ENCODE measurements around the gene KDM6A.
"Not testable (repeated sequence)": the region's sequence is repeated elsewhere in the genome, so short reads cannot be mapped to it uniquely, and the experiment has no call there.

The KDM6A gene

GRCh38 chrX:44931441-44931973, 58.5 kb downstream of the KDM6A start:
- no peak for DNase-seq

GRCh38 chrX:44935172-44935571, 62.2 kb downstream of the KDM6A start:
- DNase-seq = no peak

DNA sequence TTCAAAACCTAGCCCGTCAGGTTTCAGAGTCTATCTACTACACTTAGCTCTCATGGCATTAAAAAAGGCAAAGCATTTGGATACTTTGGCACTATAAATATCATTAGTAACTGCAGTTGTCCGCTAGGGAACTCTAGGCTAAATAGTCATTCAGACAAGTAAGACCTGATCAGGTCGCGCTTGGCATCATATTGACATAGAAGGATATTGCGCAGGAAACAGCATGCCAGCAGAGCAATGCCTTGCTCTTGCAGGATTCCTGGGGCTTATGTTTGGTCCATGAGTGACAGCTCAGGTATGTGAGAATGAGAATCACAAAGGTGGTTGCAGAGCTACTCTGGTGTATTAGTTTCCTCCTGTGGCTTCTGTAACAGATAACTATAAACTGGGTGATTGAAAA, 62.7 kb downstream of the KDM6A start:
- DNase-seq = no peak

- DNase-seq = no peak
Measured at GRCh38 chrX:44937606-44938005, 64.6 kb downstream of the KDM6A start.

DNA sequence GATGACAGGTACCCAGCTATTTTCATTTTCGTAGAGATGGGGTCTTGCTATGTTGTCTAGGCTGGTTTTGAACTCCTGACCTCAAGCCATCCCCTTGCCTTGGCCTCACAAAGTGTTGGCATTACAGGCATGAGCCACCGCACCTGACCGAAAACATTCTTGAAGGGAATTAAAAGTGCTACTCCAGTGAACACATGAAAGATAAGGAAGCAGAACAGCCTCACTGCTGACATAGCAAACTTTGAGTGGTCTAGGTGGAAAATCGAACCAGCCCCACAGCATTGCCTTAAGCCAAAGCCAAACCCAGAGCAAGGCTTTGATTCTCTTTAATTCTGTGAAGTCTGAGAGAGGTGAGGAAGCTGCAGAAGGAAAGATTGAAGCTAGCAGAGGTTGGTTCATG, 65.1 kb downstream of the KDM6A start:
- DNase-seq = no peak

- DNase-seq = not testable (repeated sequence)
Measured at GRCh38 chrX:44940541-44940940, 67.6 kb downstream of the KDM6A start.

DNA sequence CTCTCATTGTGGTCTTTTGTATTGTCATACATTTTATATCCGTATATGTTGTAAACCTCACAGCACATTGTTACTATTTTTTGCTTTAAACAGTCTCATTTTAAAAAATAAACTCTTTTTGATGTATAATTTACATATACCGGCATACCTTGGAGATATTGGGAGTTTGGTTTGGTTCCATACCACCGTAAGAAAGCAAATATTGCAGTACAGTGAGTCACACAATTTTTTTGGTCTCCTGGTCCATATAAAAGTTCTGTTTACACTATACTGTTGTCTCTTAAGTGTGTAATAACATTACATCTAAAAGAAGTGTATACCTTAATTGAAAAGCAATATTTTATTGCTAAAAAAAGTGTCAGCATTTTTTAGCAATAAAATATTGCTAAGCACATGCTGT, 70.0 kb downstream of the KDM6A start:
- no peak for DNase-seq

- DNase-seq = no peak
Measured at GRCh38 chrX:44944894-44945293, 71.9 kb downstream of the KDM6A start.

GRCh38 chrX:44945736-44946135, 72.7 kb downstream of the KDM6A start:
- no peak for DNase-seq

DNA sequence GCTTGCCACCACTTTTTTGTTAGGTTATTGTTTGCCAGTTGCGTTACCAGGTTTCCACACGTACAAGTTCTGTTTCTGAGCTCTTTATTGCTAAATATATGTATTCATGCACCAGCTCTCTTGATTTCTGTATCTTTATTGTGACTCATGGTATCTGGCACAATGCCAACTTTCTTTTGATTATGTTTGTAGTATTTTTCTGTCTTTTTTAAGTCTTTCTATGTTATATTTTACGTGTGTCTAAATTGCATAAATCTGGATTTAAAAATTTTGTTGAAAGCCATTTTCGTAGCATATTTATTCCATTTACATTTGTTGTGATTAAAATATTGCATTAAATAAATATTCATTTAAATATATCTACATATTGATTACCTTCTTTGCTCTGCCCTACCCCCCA, 73.8 kb downstream of the KDM6A start:
- no peak for DNase-seq

DNA sequence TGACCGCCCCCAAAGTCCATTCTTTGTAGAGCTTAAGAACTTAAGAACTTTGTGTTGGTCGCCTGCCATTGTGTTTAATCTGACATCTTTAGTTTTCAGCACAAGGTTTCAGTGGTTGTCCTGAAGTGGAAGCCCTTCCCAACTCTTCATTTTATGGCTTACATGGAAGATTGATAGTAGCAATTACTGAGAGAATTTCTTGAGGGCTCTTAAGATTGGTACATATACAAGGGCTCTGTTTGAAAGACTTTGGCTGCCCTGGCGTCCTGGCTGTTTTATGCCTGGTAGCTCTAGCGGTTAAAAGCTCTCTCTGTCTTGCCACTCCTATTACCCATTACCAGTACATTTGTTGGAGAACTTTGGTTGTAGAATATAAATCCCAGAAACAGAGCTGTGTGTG, 75.0 kb downstream of the KDM6A start:
- DNase-seq = no peak

DNA sequence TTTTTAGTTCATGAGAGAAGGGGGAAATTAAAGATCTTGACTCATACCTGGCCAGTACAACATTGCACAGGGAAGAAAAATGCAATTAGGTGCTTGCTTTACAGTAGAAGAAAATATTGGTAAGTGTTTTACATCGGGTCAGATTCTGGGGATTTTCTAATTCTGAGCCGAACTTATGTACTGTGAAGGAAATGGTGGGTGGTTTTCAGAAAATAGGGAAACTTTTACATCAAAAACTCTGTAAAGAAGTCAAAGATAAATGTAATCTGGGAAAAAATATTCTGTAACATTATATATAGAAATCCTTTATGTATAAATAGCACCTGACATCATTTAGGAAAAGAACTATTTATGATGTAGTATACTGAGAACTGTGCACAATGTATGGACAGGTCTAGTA, 75.4 kb downstream of the KDM6A start:
- DNase-seq = no peak

DNA sequence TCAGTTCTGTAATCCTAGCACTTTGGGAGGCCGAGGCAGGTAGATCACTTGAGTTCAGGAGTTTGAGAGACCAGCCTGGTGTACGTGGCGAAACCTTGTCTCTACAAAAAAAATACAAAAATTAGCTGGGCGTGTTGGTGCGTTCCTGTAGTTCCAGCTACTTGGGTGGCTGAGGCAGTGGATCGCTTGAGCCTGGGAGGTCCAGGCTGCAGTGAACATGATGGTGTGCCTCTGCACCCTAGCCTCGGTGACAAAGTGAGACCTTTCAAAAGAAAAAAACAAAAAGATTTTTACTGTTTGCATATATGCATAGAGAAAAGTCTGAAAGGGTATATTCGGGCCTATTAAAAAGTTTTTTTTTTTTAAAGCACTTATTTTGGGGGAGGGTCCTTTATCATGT, 76.1 kb downstream of the KDM6A start:
- no peak for DNase-seq

GRCh38 chrX:44950471-44951366, 77.7 kb downstream of the KDM6A start:
- not testable (repeated sequence) for DNase-seq

- no peak for DNase-seq
Measured at GRCh38 chrX:44951572-44952067, 78.6 kb downstream of the KDM6A start.

GRCh38 chrX:44952329-44953027, 79.5 kb downstream of the KDM6A start:
- no peak for DNase-seq

- no peak for DNase-seq
Measured at GRCh38 chrX:44953734-44954502, 80.9 kb downstream of the KDM6A start.

GRCh38 chrX:44954562-44954961, 81.6 kb downstream of the KDM6A start:
- DNase-seq = no peak

DNA sequence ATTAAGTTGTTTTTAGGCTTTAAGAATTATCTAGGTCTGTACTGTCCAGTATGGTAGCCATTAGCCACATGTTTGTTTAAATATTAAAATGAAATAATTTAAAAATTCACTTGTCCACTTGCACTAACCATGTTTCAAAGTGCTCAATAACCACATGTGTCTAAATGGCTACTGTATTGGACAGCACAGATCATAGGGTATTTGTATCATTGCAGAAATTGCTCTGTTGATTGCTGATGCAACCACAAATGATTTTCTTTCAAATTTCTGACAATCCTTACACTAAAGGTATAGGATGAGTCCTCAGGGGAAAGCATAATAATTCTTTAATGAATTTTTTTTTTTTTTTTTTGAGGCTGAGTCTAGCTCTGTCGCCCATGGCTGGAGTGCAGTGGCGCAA, 84.9 kb downstream of the KDM6A start:
- DNase-seq = no peak

GRCh38 chrX:44958480-44958879, 85.5 kb downstream of the KDM6A start:
- no peak for DNase-seq

DNA sequence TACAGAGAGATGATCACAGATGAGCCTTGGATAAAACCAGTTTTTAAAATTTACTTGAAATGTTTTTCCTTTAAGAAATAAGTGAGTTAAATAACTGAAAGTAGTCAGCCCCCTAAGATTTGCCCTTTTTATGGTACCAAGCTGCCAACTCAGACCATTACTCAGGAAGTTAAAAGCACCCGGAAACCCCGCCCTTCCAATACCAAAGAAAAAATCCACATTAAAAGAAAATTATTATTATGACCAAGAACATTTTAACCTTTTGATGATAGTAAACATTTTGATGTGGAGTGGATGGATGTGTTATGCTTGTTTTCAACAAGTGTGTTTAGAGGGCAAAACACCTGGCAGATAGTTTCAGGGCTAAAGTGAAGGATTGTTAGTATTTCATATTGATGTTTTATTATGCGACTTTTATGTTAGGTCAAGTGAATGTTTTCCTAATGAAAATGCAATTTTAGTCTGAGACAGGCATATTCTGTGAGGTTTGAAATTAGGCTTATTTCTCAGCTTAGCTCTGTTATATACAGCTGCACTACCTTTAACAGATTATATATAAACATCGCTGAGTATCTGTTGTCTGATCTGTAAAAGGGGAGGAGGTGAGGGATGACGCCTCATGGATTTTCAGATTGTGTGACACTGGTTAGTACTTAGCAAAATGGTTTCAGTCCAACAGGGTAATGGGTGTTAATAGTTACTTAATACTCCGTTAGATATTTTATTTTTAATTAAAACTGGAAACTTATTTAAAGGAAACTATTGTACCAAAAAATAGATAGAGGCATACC, 89.0 kb downstream of the KDM6A start:
- no peak for DNase-seq

DNA sequence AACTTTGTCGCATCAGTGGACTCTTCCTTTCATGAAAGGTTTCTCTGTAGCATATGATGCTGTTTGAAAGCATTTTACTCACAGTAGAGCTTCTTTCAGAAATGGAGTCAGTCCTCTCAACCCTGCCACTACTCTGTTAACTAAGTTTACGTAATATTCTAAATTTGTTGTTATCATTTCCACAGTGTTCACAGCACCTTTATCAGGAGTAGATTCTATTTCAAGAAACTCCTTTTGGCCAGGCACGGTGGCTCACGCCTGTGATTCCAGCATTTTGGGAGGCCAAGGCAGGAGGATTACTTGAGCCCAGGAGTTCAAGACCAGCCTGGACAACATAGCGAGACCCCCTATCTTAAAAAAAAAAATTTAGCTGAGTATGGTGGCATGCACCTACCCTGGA, 90.0 kb downstream of the KDM6A start:
- no peak for DNase-seq

Data from effector CD4-positive, alpha-beta T cell (primary cell).